C4-2B (cell line): ENCODE results near the gene EHHADH.

ENCODE experiments used
- ZFX ChIP-seq: fragments of 450-650 bp; IDR thresholded peaks from 2 replicates; pipeline ENCODE4 v1.6.1; 2017
- TF ChIP-seq, protein P1 (sequence below): fragments of 450-650 bp; conservative IDR thresholded peaks from 2 replicates; pipeline ENCODE4 v1.5.1; 2017; ENCODE audit warnings: mild to moderate bottlenecking

DNA sequence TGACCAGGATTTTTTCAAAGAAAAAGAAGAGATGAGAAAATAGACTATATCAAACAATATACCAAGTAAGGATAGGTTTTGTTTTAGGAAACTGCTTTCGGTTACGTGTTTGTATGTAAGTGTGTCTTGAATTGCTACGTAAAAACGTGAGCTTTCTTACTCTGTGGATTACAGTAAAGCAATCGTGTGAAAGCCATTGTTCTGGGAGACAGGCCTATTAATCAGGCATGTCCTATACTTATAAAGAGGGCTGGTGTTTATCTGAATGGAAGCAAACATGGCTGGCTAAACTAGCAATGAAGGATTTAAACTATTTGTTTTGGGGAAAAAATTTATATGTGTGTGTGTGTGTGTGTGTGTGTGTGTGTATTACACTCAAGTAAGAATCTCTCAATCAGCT lies 2.6 kb downstream of the EHHADH start:
- TF ChIP-seq, protein P1, sequence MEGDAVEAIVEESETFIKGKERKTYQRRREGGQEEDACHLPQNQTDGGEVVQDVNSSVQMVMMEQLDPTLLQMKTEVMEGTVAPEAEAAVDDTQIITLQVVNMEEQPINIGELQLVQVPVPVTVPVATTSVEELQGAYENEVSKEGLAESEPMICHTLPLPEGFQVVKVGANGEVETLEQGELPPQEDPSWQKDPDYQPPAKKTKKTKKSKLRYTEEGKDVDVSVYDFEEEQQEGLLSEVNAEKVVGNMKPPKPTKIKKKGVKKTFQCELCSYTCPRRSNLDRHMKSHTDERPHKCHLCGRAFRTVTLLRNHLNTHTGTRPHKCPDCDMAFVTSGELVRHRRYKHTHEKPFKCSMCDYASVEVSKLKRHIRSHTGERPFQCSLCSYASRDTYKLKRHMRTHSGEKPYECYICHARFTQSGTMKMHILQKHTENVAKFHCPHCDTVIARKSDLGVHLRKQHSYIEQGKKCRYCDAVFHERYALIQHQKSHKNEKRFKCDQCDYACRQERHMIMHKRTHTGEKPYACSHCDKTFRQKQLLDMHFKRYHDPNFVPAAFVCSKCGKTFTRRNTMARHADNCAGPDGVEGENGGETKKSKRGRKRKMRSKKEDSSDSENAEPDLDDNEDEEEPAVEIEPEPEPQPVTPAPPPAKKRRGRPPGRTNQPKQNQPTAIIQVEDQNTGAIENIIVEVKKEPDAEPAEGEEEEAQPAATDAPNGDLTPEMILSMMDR: no peak
- no peak for TF ChIP-seq ZFX
